Pancreas (tissue), 10 donors: ENCODE data around the gene NKPD1. TPM values are rescaled to one million over a fixed set of nuclear protein-coding genes. Genes with fewer than 3 reads are reported as not detected.
A peak's percentile ranks its signal among the peaks of the same experiment; 100 is the strongest.

Source experiments
- ATAC-seq, 4 donors: fragments of 200-7000 bp; cut with Tn5 transposase; one replicate each; pipeline versions ENCODE4 v1.8.0 to v1.9.1; 2020; ENCODE audit warnings: mild to moderate bottlenecking in 4 of 4, moderate library complexity in 4 of 4
- DNase-seq, 6 donors: peaks; one replicate each; pipeline ENCODE4 v3.0.0-alpha.2; 2020
- FAIRE-seq: peaks from 2 replicates; lab custom pipeline; 2012; peaks lifted over from hg19 to GRCh38; lab: Jason Lieb, UNC
- H3K27ac ChIP-seq, 4 donors: fragments of 200-600 bp; sonication (generic); 1 replicate in 3 of 4; 2 replicates in 1 of 4; pipeline versions ENCODE4 v1.5.0 to v1.8.0; 2020
- H3K27me3 ChIP-seq, 4 donors: fragments of 200-600 bp; one replicate each; pipeline ENCODE4 v1.8.0; 2021
- H3K36me3 ChIP-seq, 3 donors: fragments of 200-600 bp; sonication (generic) in 1 of 3; one replicate each; pipeline versions ENCODE4 v1.5.0 to v1.8.0; 2020 to 2021
- H3K4me1 ChIP-seq, 3 donors: fragments of 200-600 bp; one replicate each; pipeline ENCODE4 v1.8.0; 2021
- H3K4me3 ChIP-seq, 4 donors: fragments of 200-600 bp; sonication (generic) in 2 of 4; one replicate each; pipeline versions ENCODE4 v1.5.0 to v1.8.0; 2020 to 2021
- H3K9me3 ChIP-seq, 4 donors: fragments of 200-600 bp; one replicate each; pipeline ENCODE4 v1.8.0; 2021
- CTCF ChIP-seq, 4 donors: fragments of 200-600 bp; sonication (generic) in 3 of 4; IDR thresholded peaks; one replicate each; pipeline versions ENCODE4 v1.5.0 to v1.8.0; 2021; ENCODE audit warnings: antibody characterized with exemption in 4 of 4
- WGBS, 2 donors: extraction: QIAGEN DNeasy Blood & Tissue Kit; methylation state at CpG; one replicate each; pipeline ENCODE4 v1.1.7; 2013; 5-methylcytosine and 5-hydroxymethylcytosine counted together
- intact Hi-C, 3 donors: fragments of 100-400 bp; cut with DNase I; formaldehyde crosslinking; loops; one replicate each; pipeline versions ENCODE4 v1.11.1 to v1.14.2; 2022
- polyA plus RNA-seq, 2 donors: library from polyadenylated mRNA; stranded (reverse); fragments of 200-250 nt; gene quantifications; one replicate each; pipeline ENCODE4 v1.2.3, GENCODE V29; 2013
- total RNA-seq, 6 donors: library from RNA; stranded (reverse); fragmentation: NEBNext Ultra II Directional in 4 of 6; extraction: Animal tissue kit (Norgen Biotek cat#: 25700) in 4 of 6; gene quantifications; one replicate each; pipeline versions ENCODE4 v1.2.1 to v1.2.4, GENCODE V29; 2021 to 2023
- donor health status: healthy with polysubstance abuse.
- donor health status: DM: no; HTN: no; CAD: no; lungs with moderate emphysema.
- donor health status: DM: no; HTN: no; CAD: no.
- donor health status: control.
- donor health status: control.
- donor health status: Bipolar disorder and iron deficiency.
- donor health status: DM: yes; HTN: yes; CAD: no.
- donor health status: DM: no; HTN: no; CAD: no.
- donor health status: DM: no; HTN: no; CAD: no.
- donor health status: DM: yes; HTN: yes; CAD: no.

Gene NKPD1
- total and polyA plus RNA-seq, 8 donors: 0.03 to 0.33 (median 0.14) TPM; not detected in 4

- ATAC-seq: peak in 3 of 4 donors; percentile 50 to 71 (median 59)
- no peak overlapping the region for H3K4me3 ChIP-seq
- H3K4me1 ChIP-seq: no peaks in the 10 kb centered on the region
- DNase-seq: no peak
- H3K27ac ChIP-seq: no peak overlapping the region
- peak in 1 of 4 donors; percentile 9 for TF ChIP-seq CTCF (IDR thresholded peaks at IDR 0.05)
- H3K36me3 ChIP-seq: no peaks in the 10 kb centered on the region
- 71 to 72% methylated on average over 4 of the region's 4 CpGs for WGBS, 2 donors
- H3K9me3 ChIP-seq: no peaks in the 10 kb centered on the region
- H3K27me3 ChIP-seq: no peaks in the 10 kb centered on the region
- intact Hi-C loops: no loop called here
- no peak for FAIRE-seq
Measured at GRCh38 chr19:45200568-45200967, 39.8 kb upstream of the NKPD1 start.

DNA sequence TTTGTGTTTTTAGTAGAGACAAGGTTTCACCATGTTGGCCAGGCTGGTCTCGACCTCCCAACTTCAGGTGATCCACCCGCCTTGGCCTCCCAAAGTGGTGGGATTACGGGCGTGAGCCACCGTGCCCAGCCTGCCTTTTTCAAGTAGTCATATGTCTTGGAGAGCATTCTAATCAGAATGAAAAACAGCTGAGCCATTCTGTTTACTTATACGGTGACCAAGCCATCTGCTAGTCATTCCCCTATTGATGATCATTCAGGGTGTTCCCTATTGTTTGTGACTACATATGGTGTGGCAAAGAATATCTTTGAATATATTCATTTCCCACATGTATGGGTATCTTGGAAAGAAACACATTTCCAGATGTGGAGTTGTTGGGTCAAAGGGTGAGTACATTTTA, 35.0 kb upstream of the NKPD1 start:
- intact Hi-C loops: loop anchor here in 1 of 3 donors (10.0 kb wide), 1 partner anchor 59 kb away; the partner anchor contains the start of gene MARK4
- 84 to 94% methylated on average over 6 of the region's 6 CpGs for WGBS, 2 donors
- H3K9me3 ChIP-seq: no peaks in the 10 kb centered on the region

DNA sequence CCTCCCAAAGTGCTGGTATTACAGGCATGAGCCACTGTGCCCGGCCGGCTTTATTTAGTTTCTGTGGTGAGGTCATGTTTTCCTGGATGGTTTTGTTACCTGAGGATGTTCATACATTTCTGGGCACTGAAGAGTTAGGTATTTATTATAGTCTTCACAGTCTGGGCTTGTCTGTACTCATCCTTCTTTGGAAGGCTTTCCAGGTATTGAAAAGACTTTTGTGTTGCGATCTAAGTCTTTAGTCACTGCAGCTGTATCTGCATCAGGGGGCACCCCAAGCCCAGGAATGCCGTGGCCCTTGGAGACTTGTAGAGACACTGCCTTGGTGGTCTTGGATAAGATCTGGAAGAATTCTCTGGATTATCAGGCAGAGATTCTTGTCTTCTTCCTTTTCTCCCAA, 30.6 kb upstream of the NKPD1 start:
- Histone ChIP-seq H3K27me3 (no peaks in the 10 kb centered on the region), H3K27ac (no peak overlapping the region), H3K4me1 (no peaks in the 10 kb centered on the region), H3K4me3 (no peak overlapping the region), H3K9me3 (no peaks in the 10 kb centered on the region), H3K36me3 (no peaks in the 10 kb centered on the region)
- 93 to 95% methylated on average over 4 of the region's 4 CpGs for WGBS, 2 donors
- intact Hi-C loops: loop anchor here in 1 of 3 donors (10.0 kb wide), 1 partner anchor 63 kb away; the partner anchor contains the start of gene MARK4
- ATAC-seq (no peak), FAIRE-seq (no peak), DNase-seq (no peak)
- no peak for TF ChIP-seq CTCF (IDR thresholded peaks at IDR 0.05)

More for the DNA sequence above, 35.0 kb upstream of the NKPD1 start:
- no peak for TF ChIP-seq CTCF (IDR thresholded peaks at IDR 0.05)
- FAIRE-seq: no peak
- no peaks in the 10 kb centered on the region for H3K4me1 ChIP-seq
- no peak overlapping the region for H3K4me3 ChIP-seq
- no peaks in the 10 kb centered on the region for H3K36me3 ChIP-seq
- no peak for ATAC-seq
- H3K27me3 ChIP-seq: no peaks in the 10 kb centered on the region
- no peak overlapping the region for H3K27ac ChIP-seq
- DNase-seq: no peak

- Histone ChIP-seq H3K27me3 (no peaks in the 10 kb centered on the region), H3K9me3 (no peaks in the 10 kb centered on the region), H3K27ac (no peak overlapping the region), H3K4me3 (no peak overlapping the region), H3K4me1 (no peaks in the 10 kb centered on the region), H3K36me3 (no peaks in the 10 kb centered on the region)
- no peak for TF ChIP-seq CTCF (IDR thresholded peaks at IDR 0.05)
- no peak for FAIRE-seq
- whole genome bisulfite sequencing, 2 donors: 91 to 100% methylated on average over 1 of the region's 1 CpG
- no peak for DNase-seq
- ATAC-seq: no peak
- intact Hi-C loops: loop anchor here in 1 of 3 donors (10.0 kb wide), 1 partner anchor 65 kb away; the partner anchor contains the start of gene MARK4
Measured at GRCh38 chr19:45189971-45190370, 29.2 kb upstream of the NKPD1 start.

DNA sequence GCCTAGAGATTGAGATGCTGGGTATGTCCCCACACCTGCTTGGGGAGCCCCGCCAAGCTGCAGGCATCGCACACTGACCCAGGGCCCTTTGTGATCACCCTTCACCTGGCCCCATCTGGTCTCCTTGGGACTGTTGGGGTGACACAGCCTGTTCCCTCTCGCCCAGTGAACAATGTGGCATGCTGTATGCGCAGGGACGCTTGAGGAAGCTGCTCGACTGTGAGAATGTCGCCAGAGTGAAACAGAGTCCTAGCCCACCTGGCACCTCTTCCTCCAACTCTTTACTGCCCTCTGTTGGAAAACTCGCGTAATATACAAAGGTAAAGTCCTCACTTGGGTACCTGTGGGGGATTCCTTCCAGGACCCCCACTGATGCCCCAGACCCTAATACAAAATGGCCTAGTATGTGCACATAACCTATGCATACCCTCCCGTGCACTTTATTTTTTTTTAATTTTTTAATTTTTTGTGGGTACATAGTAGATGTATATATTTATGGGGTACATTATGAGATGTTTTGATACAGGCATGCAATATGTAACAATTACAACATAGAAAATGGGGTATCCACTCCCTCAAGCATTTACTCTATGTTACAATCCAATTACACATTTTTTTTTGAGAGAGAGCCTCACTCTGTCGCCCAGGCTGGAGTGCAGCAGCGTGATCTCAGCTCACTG, 26.8 kb upstream of the NKPD1 start:
- ATAC-seq (peak; percentile 35 to 85 (median 78)), FAIRE-seq (no peak), DNase-seq (no peak)
- Histone ChIP-seq H3K4me1 (no peaks in the 10 kb centered on the region), H3K4me3 (no peak overlapping the region), H3K27me3 (no peaks in the 10 kb centered on the region), H3K27ac (no peak overlapping the region), H3K36me3 (no peaks in the 10 kb centered on the region), H3K9me3 (no peaks in the 10 kb centered on the region)
- intact Hi-C loops: no loop called here
- 38 to 40% methylated on average over 12 of the region's 12 CpGs for WGBS, 2 donors
- peak; percentile 17 to 53 (median 37) for TF ChIP-seq CTCF (IDR thresholded peaks at IDR 0.05)
